ENCODE data around the gene ZNF844. TPM values are rescaled to one million over a fixed set of nuclear protein-coding genes. Genes with fewer than 3 reads are reported as not detected.

Gene ZNF844
- total and polyA plus RNA-seq, 2 of the 8 experiments (the other 6 are each of a cell fraction or from before 2014, with no cell fraction given), result 3.1 to 9.8 TPM

DNA sequence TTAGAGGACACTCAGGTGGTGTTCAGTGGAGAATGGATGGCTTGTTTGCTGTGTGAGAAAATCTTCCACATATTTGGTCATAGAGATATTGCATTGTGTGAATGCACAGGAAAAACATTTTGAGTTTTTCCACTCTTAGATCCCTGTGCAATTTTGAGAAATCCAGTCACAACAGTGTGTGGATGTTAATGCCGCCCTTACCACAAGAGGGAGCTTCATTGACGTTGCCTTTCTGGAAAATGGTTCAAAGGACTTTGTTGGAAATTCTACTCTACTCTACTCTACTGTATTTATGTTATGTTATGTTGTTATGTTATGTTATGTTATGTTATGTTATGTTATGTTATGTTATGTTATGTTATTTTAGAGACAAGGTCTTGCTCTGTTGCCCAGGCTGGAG is 62.2 kb downstream of the ZNF844 start:
- Histone ChIP-seq H3K9me3 (ENCODE audit: insufficient read depth in 2 of 2, low read depth in 1 of 2, low read length in 1 of 2) (peaks cover 20 to 23% of the 10 kb centered on the region in 2 experiments), H4K91ac (replicated peaks; ENCODE audit: insufficient read length, low read length) (no peak overlapping the region), H3K4ac (replicated peaks; ENCODE audit: insufficient read length, low read depth, low read length) (no peak overlapping the region), H3K18ac (ENCODE audit: extremely low read depth, low read length) (no peak overlapping the region), H3K27me3 (replicated peaks in 1 of 4; ENCODE audit: control insufficient read depth in 3 of 4, extremely low read depth in 1 of 4, insufficient read depth in 3 of 4, low read length in 3 of 4) (no peaks in the 10 kb centered on the region), H3K9ac (replicated peaks in 1 of 4; ENCODE audit: extremely low read depth in 1 of 4, low read depth in 3 of 4, low read length in 3 of 4) (no peak overlapping the region), H3K23me2 (ENCODE audit: low read depth, low read length) (no peaks in the 10 kb centered on the region), H4K20me1 (replicated peaks in 1 of 2; ENCODE audit: control insufficient read depth in 1 of 2, insufficient read depth in 2 of 2, low read length in 2 of 2) (peaks cover 0 to 1% of the 10 kb centered on the region in 2 experiments), H3K79me2 (ENCODE audit: control insufficient read depth in 1 of 2, insufficient read depth in 2 of 2, low read length in 2 of 2) (no peaks in the 10 kb centered on the region), H3K4me1 (replicated peaks in 1 of 4; ENCODE audit: control insufficient read depth in 3 of 4, insufficient read depth in 4 of 4, low read length in 3 of 4) (no peaks in the 10 kb centered on the region), H3K4me2 (ENCODE audit: insufficient read depth in 1 of 2, low read depth in 2 of 2, low read length in 2 of 2) (no peak overlapping the region), H3K27ac (ENCODE audit: low read depth, low read length) (no peak overlapping the region), H2BK5ac (ENCODE audit: low read depth, low read length) (no peak overlapping the region), H2BK20ac (ENCODE audit: low read length) (no peak overlapping the region), H3K79me1 (ENCODE audit: low read depth, low read length) (no peaks in the 10 kb centered on the region), H2AK5ac (ENCODE audit: low read depth, low read length) (no peak overlapping the region), H3K56ac (replicated peaks; ENCODE audit: insufficient read length, low read depth, low read length) (no peak overlapping the region), H2BK12ac (ENCODE audit: low read depth, low read length) (no peak overlapping the region), H3K36me3 (ENCODE audit: control insufficient read depth in 2 of 4, insufficient read depth in 4 of 4, low read length in 3 of 4) (peaks cover 0 to 17% (median 5%) of the 10 kb centered on the region in 4 experiments; a peak in 5 of 8 replicates), H2BK15ac (ENCODE audit: low read length) (no peak overlapping the region), H3K14ac (ENCODE audit: insufficient read length) (no peak overlapping the region), H4K5ac (ENCODE audit: insufficient read length, low read depth, low read length) (no peak overlapping the region), H3K4me3 (ENCODE audit: extremely low read depth in 1 of 4, insufficient read depth in 2 of 4, low read depth in 3 of 4, low read length in 4 of 4) (no peak overlapping the region), H2BK120ac (replicated peaks; ENCODE audit: low read depth, low read length) (no peak overlapping the region), H4K8ac (ENCODE audit: extremely low read depth, insufficient read depth, low read length) (no peak overlapping the region), H2AFZ (ENCODE audit: low read length) (no peak overlapping the region), H3K23ac (ENCODE audit: insufficient read length) (no peak overlapping the region)
- TF ChIP-seq EP300 (IDR thresholded peaks at IDR 0.05; ENCODE audit: borderline replicate concordance in 1 of 2, low read depth in 2 of 2, low read length in 2 of 2), result no peak
- TF ChIP-seq RAD21 (IDR thresholded peaks at IDR 0.05 in 1 of 2, conservative IDR thresholded peaks at IDR 0.05 in 1 of 2; ENCODE audit: low read depth in 2 of 2, low read length in 2 of 2), result peak; percentile 19 to 39
- TF ChIP-seq, protein P1, sequence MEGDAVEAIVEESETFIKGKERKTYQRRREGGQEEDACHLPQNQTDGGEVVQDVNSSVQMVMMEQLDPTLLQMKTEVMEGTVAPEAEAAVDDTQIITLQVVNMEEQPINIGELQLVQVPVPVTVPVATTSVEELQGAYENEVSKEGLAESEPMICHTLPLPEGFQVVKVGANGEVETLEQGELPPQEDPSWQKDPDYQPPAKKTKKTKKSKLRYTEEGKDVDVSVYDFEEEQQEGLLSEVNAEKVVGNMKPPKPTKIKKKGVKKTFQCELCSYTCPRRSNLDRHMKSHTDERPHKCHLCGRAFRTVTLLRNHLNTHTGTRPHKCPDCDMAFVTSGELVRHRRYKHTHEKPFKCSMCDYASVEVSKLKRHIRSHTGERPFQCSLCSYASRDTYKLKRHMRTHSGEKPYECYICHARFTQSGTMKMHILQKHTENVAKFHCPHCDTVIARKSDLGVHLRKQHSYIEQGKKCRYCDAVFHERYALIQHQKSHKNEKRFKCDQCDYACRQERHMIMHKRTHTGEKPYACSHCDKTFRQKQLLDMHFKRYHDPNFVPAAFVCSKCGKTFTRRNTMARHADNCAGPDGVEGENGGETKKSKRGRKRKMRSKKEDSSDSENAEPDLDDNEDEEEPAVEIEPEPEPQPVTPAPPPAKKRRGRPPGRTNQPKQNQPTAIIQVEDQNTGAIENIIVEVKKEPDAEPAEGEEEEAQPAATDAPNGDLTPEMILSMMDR (IDR thresholded peaks at IDR 0.05; ENCODE audit: control extremely low read depth in 1 of 3, insufficient read depth in 1 of 3, low read depth in 1 of 3, low read length in 3 of 3), result peak in 2 of 3 experiments; percentile 45 to 68; a peak in 2 of 4 replicates
- DNase-seq (ENCODE audit: low read depth in 1 of 2, low spot score in 2 of 2) (peak in 1 of 2 experiments; percentile 54), FAIRE-seq (peak; percentile 36)
- WGBS, 2 experiments (ENCODE audit: extremely low coverage in 1 of 2, insufficient coverage in 1 of 2, insufficient read length in 1 of 2, insufficient replicate concordance in 2 of 2, low coverage in 1 of 2, low lambda C conversion rate in 2 of 2, missing lambda C conversion rate in 1 of 2), result 51% methylated on average over 2 of the region's 2 CpGs; no CpG with 5 or more reads in 1 of the 2 experiments
- ChIA-PET CTCF (ENCODE audit: partially characterized antibody) (interaction anchor here (0.6 to 4.3 kb wide), 26 partner anchors 9 to 254 kb away, joined by 3 to 30 read pairs (median 4); partner anchors contain the start of gene ZNF20), POLR2A (ENCODE audit: partially characterized antibody) (interaction anchor here (0.5 to 3.7 kb wide), 12 partner anchors 9 to 391 kb away, joined by 3 to 25 read pairs (median 4); partner anchors contain the start of genes ZNF20, ZNF625 and ZNF700)

All from H1 (cell line).